ENCODE measurements around the gene CCNK. TPM values are rescaled to one million over a fixed set of nuclear protein-coding genes. Genes with fewer than 3 reads are reported as not detected.

CCNK gene
- polyA plus RNA-seq, 12 donors, result 30.7 to 71.1 (median 36.8) TPM; not detected in 1

- DNase-seq, result peak; percentile 45
Observed at GRCh38 chr14:99518441-99519346, 37.5 kb downstream of the CCNK start.

- DNase-seq, result no peak
Observed at GRCh38 chr14:99519347-99519881, 38.2 kb downstream of the CCNK start.

- no peak for DNase-seq
Observed at GRCh38 chr14:99519931-99520421, 38.8 kb downstream of the CCNK start.

DNA sequence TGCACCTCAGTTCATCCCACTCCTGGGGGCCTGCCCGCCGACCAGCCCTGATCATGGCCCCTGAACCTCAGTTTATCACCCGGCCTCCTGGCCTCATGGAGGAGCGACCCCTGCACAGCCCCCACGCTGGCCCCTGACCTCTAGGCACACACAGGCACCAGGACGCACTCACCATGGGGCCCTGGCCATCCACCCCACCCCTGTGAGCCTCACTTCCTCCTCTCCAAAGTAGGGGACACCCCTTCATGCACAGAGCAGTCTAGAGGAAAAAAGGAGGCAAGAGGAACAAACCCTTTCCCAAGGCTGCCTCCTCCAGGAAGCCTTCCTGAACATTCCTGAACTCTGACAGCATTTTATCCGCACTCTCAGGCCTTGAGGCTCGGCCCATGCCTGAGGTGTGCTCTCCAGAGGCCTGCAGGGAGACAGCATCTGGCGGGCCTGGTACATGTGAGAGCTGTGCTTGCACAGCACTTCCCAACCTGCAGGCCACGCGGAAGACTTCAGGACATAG is 39.4 kb downstream of the CCNK start:
- no peak for DNase-seq

- no peak for DNase-seq
Observed at GRCh38 chr14:99521176-99522024, 40.2 kb downstream of the CCNK start.

GRCh38 chr14:99522025-99522401 is 40.8 kb downstream of the CCNK start:
- DNase-seq, result no peak

- no peak for DNase-seq
Observed at GRCh38 chr14:99522457-99522891, 41.3 kb downstream of the CCNK start.

DNA sequence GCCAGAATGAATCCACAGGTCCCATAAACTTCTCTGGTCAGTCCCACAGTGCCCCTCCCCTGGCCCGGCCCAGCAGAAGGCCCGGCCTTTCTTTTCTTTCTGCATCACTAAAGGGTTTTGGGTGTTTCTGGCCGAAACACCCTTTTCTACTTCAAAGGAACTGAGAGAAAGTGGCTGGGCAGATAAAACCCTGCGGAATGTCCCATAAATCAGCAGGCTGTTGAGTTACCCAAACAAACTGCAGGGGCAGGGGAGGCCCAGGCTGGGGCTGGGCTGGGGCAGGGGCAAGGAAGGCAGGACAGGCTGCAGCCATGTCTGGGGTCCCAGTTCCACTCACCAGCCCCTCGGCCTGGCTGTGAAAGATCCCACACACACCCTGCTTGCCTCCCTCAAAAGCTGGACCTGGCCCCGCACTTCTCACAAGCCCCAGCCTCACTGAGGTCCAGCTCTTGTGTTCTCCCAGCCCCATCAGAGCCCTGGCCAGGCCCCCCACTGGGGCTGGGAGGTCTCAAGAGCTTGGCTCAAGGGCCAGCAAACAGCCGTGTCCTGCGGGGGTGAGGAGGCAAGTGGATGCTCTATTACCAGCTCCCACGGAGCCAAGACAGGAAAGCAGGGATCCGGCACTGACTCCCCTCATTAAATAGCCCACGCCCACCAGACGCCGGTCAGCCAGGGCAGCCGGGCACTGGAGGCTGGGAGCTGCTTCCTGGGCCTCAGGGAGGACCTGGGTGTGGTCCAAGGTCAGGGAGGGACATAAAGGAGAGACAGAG is 41.9 kb downstream of the CCNK start:
- DNase-seq, result no peak

DNA sequence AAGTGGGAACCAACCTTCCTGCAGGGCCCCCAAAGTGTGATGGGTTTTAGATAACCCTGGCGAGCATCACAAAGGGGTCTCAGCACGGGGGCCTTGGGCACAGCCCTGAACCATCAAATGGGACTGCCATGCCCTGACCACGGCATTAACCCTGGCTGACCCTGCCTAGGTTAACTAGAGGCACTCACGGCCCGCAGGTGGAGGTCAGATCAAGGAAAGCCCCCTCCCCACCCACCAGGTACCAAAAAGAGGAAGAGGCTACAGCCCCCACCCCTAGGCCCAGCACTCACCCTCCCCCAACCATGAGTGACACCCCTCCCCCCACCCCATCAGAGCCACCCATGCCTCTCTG is 42.5 kb downstream of the CCNK start:
- DNase-seq, result no peak

- no peak for DNase-seq
Observed at GRCh38 chr14:99524091-99524661, 43.0 kb downstream of the CCNK start.

- DNase-seq, result no peak
Observed at GRCh38 chr14:99524804-99525698, 43.8 kb downstream of the CCNK start.

- DNase-seq, result no peak
Observed at GRCh38 chr14:99525699-99526080, 44.5 kb downstream of the CCNK start.

DNA sequence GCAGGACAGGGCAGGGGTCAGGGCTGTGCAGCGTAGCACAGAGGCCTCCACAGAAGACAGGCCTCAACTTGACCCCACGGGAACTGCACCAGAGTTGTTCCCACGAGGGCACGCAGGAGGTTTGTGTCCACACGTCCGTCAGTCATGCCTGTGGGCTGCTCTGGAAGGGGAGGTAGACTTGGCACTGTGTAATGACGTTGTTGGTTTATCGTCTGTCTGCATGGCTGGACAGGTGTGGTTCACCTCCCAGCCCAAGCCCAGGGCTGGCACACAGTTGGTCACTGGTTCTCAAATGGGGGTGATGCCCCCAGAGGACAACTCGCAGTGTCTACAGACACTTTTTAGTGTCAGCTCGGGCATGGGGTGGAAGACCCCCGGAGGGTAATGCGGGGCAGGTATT is 45.8 kb downstream of the CCNK start:
- no peak for DNase-seq

DNA sequence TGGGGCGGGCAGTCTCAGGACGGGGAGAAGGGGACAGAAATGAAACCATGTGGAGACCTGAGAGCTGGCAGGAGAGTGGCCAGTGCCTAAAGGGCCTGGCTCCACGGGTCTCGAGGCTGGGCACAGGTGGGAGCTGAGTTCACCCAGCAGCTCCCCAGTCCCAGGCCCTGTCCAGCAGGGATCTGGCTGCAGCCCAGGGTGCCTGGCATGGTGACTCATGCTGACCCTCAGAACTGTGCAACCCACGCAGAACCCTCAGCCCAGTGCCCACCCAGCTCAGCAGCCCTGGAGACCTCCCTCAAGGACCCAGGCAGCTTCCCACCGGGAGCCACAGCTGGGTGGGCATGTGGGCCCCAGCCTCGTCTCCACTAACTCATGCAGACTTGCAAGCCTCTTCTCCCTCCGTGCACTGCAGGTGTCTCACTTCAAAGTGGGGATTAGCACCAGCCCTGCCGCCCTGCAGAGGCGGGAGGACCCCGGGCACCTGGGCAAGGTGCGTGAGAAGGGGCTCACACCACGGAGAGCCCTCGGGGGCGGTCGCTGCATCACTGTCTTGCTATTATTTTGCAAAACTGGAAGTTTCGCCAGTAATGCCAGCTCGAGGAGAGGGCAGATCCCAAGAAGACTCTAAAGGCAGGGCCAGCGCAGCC is 46.3 kb downstream of the CCNK start:
- DNase-seq, result no peak

- no peak for DNase-seq
Observed at GRCh38 chr14:99529899-99530298, 48.7 kb downstream of the CCNK start.

- DNase-seq, result no peak
Observed at GRCh38 chr14:99530407-99531155, 49.4 kb downstream of the CCNK start.

- DNase-seq, result no peak
Observed at GRCh38 chr14:99531251-99532096, 50.3 kb downstream of the CCNK start.

DNA sequence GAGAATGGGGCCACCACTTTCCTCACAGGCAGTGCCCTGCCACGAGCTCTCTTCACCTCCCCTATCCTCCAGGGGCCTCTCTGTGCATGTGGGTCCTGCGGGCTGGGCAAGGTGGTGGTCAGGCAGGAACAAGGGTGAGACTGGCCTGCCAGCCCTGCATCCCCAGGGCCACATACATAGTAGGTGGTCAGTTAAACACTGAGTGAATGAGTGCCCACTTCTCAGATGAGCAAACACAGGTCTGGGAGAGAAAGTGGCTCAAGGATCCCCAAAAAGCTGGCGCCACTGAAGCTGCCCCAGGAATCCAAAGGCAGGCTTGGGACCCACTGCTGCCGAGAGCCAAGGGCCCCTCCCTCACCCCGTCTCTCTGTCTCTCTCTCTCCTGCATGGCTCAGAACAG is 51.1 kb downstream of the CCNK start:
- DNase-seq, result no peak
